Keratinocyte (primary cell): ENCODE results near the gene TUFT1. TPM values are rescaled to one million over a fixed set of nuclear protein-coding genes. Genes with fewer than 3 reads are reported as not detected.
A peak's percentile ranks its signal among the peaks of the same experiment; 100 is the strongest.

ENCODE experiments used
- DNase-seq: peaks from one replicate; pipeline ENCODE4 v3.0.0-alpha.2; 2011; ENCODE audit warnings: low read depth, missing footprints, low spot score
- FAIRE-seq: peaks from 2 replicates; lab custom pipeline; 2011; peaks lifted over from hg19 to GRCh38; lab: Jason Lieb, UNC
- H2AFZ ChIP-seq: 2 replicates; pipeline ENCODE4 v1.6.0; 2012; ENCODE audit warnings: low read length, control low read depth, inconsistent platforms; ENCODE audit not compliant: control insufficient read depth
- H3K27ac ChIP-seq: 2 replicates; pipeline ENCODE4 v1.5.1; 2011; ENCODE audit warnings: low read length; ENCODE audit not compliant: control insufficient read depth, insufficient read depth
- H3K27me3 ChIP-seq: 3 replicates; pipeline ENCODE4 v1.6.0; 2011; ENCODE audit warnings: low read length; ENCODE audit not compliant: control insufficient read depth, insufficient read depth; ENCODE audit errors: extremely low read depth
- H3K36me3 ChIP-seq, 2 experiments: 2 replicates in 1 of 2; 3 replicates in 1 of 2; pipeline ENCODE4 v1.5.1; 2011; ENCODE audit warnings: low read length in 2 of 2, mild to moderate bottlenecking in 1 of 2; ENCODE audit not compliant: control insufficient read depth in 2 of 2, insufficient read depth in 2 of 2; ENCODE audit errors: extremely low read depth in 1 of 2
- H3K4me1 ChIP-seq: 3 replicates; pipeline ENCODE4 v1.5.1; 2011; ENCODE audit warnings: low read length; ENCODE audit not compliant: control insufficient read depth, insufficient read depth; ENCODE audit errors: extremely low read depth
- H3K4me2 ChIP-seq: 3 replicates; pipeline ENCODE4 v1.6.0; 2011; ENCODE audit warnings: low read depth, low read length; ENCODE audit not compliant: control insufficient read depth, insufficient read depth; ENCODE audit errors: extremely low read depth
- H3K4me3 ChIP-seq, 3 experiments: fragments of 200-600 bp in 1 of 3; sonication (generic) in 1 of 3; 2 replicates in 2 of 3; 3 replicates in 1 of 3; pipeline ENCODE4 v1.5.1; 2011 to 2016; ENCODE audit warnings: low read length in 3 of 3, mild to moderate bottlenecking in 3 of 3, control low read depth in 2 of 3, inconsistent platforms in 1 of 3, low read depth in 1 of 3, mixed read lengths in 1 of 3, mixed run types in 1 of 3, moderate library complexity in 1 of 3; ENCODE audit not compliant: control insufficient read depth in 2 of 3, insufficient read depth in 2 of 3; ENCODE audit errors: extremely low read depth in 1 of 3
- H3K79me2 ChIP-seq: 2 replicates; pipeline ENCODE4 v1.6.0; 2012; ENCODE audit warnings: low read length; ENCODE audit not compliant: control insufficient read depth, insufficient read depth
- H3K9ac ChIP-seq: 3 replicates; pipeline ENCODE4 v1.6.0; 2011; ENCODE audit warnings: low read length; ENCODE audit not compliant: control insufficient read depth, insufficient read depth; ENCODE audit errors: extremely low read depth
- H3K9me1 ChIP-seq: 3 replicates; pipeline ENCODE4 v1.6.0; 2011; ENCODE audit warnings: low read length; ENCODE audit not compliant: control insufficient read depth, insufficient read depth; ENCODE audit errors: extremely low read depth
- H3K9me3 ChIP-seq: 2 replicates; pipeline ENCODE4 v1.5.1; 2012; ENCODE audit warnings: low read depth, low read length; ENCODE audit not compliant: control insufficient read depth
- H4K20me1 ChIP-seq: 3 replicates; pipeline ENCODE4 v1.6.0; 2011; ENCODE audit warnings: low read length; ENCODE audit not compliant: control insufficient read depth, insufficient read depth; ENCODE audit errors: extremely low read depth
- EZH2 ChIP-seq: IDR thresholded peaks from one replicate; pipeline ENCODE4 v1.6.1; 2012; ENCODE audit warnings: inconsistent platforms, mild to moderate bottlenecking, low read length, moderate library complexity
- dilution Hi-C: fragments of 300-500 bp; cut with MboI; formaldehyde crosslinking; loops from one replicate; pipeline ENCODE4 v1.7.0; 2020; ENCODE audit warnings: low sequenced_read_pairs; ENCODE audit not compliant: extremely low pct_ligation_motif_present
- polyA minus RNA-seq, 3 experiments: library from RNA; depleted of rRNA, polyadenylated mRNA; stranded (reverse); fragments of >200 nt; gene quantifications; 1 replicate in 1 of 3; 2 replicates in 1 of 3; 3 replicates in 1 of 3; pipeline ENCODE4 v1.2.3, GENCODE V29; 2011
- polyA plus RNA-seq, 5 experiments: library from polyadenylated mRNA; depleted of rRNA in 3 of 5; stranded (reverse) in 3 of 5; stranded (forward) in 1 of 5; unstranded in 1 of 5; fragments of >200 nt; gene quantifications; 1 replicate in 1 of 5; 2 replicates in 3 of 5; 3 replicates in 1 of 5; pipeline versions ENCODE4 v1.2.1 to v1.2.3, GENCODE V29; 2011 to 2012; ENCODE audit warnings: missing spikeins in 2 of 5, low read depth in 1 of 5, low replicate concordance in 1 of 5
- TF ChIP-seq, protein P1 (sequence below), 3 experiments: IDR thresholded peaks in 1 of 3; conservative IDR thresholded peaks in 1 of 3; optimal IDR thresholded peaks in 1 of 3; 2 replicates in 2 of 3; 3 replicates in 1 of 3; pipeline versions ENCODE3 to v1.5.1; 2011; ENCODE audit warnings: low read length in 3 of 3, mild to moderate bottlenecking in 3 of 3, moderate library complexity in 2 of 3, control low read depth in 1 of 3, inconsistent platforms in 1 of 3; ENCODE audit not compliant: insufficient read depth in 2 of 3; ENCODE audit errors: extremely low read depth in 1 of 3

Gene TUFT1, protein sequence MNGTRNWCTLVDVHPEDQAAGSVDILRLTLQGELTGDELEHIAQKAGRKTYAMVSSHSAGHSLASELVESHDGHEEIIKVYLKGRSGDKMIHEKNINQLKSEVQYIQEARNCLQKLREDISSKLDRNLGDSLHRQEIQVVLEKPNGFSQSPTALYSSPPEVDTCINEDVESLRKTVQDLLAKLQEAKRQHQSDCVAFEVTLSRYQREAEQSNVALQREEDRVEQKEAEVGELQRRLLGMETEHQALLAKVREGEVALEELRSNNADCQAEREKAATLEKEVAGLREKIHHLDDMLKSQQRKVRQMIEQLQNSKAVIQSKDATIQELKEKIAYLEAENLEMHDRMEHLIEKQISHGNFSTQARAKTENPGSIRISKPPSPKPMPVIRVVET
- polyA plus RNA-seq = 70.0 to 82.3 TPM (median 80.1 TPM) in 3 replicates
- polyA plus RNA-seq (2011; ENCODE audit: low read depth) = 232 TPM
- 68.6 and 92.2 TPM in 2 replicates for polyA plus RNA-seq (2011; cell fraction: cytosol; rRNA removed)
- 155 and 156 TPM in 2 replicates for polyA plus RNA-seq (2011; cell fraction: nucleus; rRNA removed)
- polyA plus RNA-seq (2012; ENCODE audit: low replicate concordance) = 65.9 and 73.6 TPM in 2 replicates
- polyA minus RNA-seq = 52.3 to 67.8 TPM (median 57.4 TPM) in 3 replicates
- polyA minus RNA-seq (2011; cell fraction: cytosol; rRNA and poly(A)+ RNA removed) = 54.3 TPM
- polyA minus RNA-seq (2011; cell fraction: nucleus; rRNA and poly(A)+ RNA removed) = 52.9 and 96.0 TPM in 2 replicates

DNA sequence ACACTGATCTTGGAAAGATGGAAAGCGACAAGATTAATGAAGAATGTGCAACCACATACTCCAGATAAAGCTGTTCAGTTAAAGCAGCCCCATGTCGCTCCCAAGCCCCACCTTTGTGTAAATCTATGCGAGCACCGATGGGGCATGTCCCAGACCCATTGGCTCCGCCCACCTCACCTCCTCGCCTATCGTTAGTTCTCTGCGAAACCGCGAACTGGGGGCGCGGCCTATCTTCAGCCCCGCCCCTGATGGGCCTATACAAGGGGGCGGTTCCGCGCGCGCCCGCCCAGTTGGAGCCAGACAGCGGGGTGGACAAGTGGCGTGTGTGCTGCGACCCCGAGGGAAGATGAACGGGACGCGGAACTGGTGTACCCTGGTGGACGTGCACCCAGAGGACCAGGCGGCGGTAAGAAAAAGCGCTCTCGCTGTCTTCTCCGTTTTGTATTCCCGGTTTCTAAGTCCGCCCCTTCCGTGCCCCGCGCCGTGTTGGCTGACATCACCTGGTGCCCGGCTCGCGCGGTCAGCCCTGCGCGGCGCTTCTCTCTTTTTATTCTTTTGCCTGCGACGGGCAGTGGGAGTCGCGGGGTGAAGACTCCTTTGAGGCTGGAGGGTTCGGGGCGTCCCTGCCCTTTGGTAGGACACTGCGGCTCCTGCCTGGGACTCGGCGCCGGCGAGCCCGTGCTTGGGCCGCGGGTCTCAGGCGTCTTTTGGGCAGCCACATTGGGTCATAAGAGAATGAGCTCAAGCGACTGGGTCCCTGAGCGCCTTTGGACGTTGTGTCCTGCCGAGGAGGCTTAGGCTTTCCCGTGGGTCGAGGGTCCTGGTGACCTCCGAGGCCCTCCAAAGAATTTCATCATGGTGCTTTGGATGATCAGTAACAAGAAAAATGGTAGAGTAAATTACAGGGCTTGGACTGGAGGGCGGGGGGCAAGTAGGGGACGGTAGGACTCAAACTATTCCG, at the start of gene TUFT1:
Gene TUFT1, plus strand, starts transcription at position 289 of the 961 bp plus-strand sequence. Its CDS starts 58 bp downstream, at position 347.
- dilution Hi-C loops = no loop called here
- Histone ChIP-seq H3K27me3 (no peaks in the 10 kb centered on the region), H4K20me1 (peaks cover 9% of the 10 kb centered on the region), H2AFZ (no peak within 1 kb of the TSS), H3K9ac (peak within 1 kb of the TSS; percentile 93), H3K9me1 (no peaks in the 10 kb centered on the region), H3K4me2 (peak within 1 kb of the TSS; percentile 84), H3K36me3 (peaks cover 0 to 11% of the 10 kb centered on the region in 2 experiments), H3K79me2 (peaks cover 48% of the 10 kb centered on the region), H3K4me3 (peak within 1 kb of the TSS; percentile 67 to 95 (median 94)), H3K9me3 (no peaks in the 10 kb centered on the region), H3K4me1 (peaks cover 52% of the 10 kb centered on the region), H3K27ac (peak within 1 kb of the TSS; percentile 85)
- DNase-seq (peak; percentile 83), FAIRE-seq (no peak)
- TF ChIP-seq EZH2 = no peak
- TF ChIP-seq, protein P1, sequence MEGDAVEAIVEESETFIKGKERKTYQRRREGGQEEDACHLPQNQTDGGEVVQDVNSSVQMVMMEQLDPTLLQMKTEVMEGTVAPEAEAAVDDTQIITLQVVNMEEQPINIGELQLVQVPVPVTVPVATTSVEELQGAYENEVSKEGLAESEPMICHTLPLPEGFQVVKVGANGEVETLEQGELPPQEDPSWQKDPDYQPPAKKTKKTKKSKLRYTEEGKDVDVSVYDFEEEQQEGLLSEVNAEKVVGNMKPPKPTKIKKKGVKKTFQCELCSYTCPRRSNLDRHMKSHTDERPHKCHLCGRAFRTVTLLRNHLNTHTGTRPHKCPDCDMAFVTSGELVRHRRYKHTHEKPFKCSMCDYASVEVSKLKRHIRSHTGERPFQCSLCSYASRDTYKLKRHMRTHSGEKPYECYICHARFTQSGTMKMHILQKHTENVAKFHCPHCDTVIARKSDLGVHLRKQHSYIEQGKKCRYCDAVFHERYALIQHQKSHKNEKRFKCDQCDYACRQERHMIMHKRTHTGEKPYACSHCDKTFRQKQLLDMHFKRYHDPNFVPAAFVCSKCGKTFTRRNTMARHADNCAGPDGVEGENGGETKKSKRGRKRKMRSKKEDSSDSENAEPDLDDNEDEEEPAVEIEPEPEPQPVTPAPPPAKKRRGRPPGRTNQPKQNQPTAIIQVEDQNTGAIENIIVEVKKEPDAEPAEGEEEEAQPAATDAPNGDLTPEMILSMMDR (optimal IDR thresholded peaks at IDR 0.05 in 1 of 3, IDR thresholded peaks at IDR 0.05 in 1 of 3, conservative IDR thresholded peaks at IDR 0.05 in 1 of 3; ENCODE audit: extremely low read depth in 1 of 3, insufficient read depth in 2 of 3, low read length in 3 of 3) = no peak

DNA sequence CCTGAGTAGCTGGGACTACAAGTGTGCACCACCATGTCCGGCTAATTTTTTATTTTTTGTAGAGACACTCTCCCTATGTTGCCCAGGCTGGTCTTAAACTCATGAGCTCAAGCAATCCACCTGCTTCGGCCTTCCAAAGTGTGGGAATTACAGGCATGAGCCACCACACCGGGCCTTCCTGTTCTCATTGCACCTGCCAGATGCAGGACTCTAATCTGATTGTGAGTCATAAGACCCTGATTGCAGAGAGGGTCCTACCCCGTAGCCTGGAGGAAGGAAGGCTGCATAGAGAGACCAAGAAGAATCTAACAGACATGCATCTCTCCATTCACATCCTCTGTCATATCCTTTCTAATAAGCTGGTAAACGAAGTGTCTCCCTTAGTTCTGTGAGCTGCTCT, 48.5 kb upstream of the TUFT1 start:
- Histone ChIP-seq H3K27ac (no peak overlapping the region), H3K27me3 (no peaks in the 10 kb centered on the region), H3K9me1 (no peaks in the 10 kb centered on the region), H4K20me1 (no peaks in the 10 kb centered on the region), H3K9ac (no peak overlapping the region), H3K4me3 (no peak overlapping the region), H3K4me2 (no peak overlapping the region), H3K9me3 (no peaks in the 10 kb centered on the region), H2AFZ (no peak overlapping the region), H3K79me2 (no peaks in the 10 kb centered on the region), H3K4me1 (peaks cover 14% of the 10 kb centered on the region), H3K36me3 (no peaks in the 10 kb centered on the region)
- FAIRE-seq = no peak
- TF ChIP-seq, protein P1 (optimal IDR thresholded peaks at IDR 0.05 in 1 of 3, IDR thresholded peaks at IDR 0.05 in 1 of 3, conservative IDR thresholded peaks at IDR 0.05 in 1 of 3; ENCODE audit: extremely low read depth in 1 of 3, insufficient read depth in 2 of 3, low read length in 3 of 3) = no peak
- TF ChIP-seq EZH2 = no peak
- dilution Hi-C loops = no loop called here
- no peak for DNase-seq
